Body of pancreas (tissue), 4 donors: ENCODE measurements around the gene AWAT1. TPM values are rescaled to one million over a fixed set of nuclear protein-coding genes. Genes with fewer than 3 reads are reported as not detected.
"Not testable (repeated sequence)": the region's sequence is repeated elsewhere in the genome, so short reads cannot be mapped to it uniquely, and the experiment has no call there.

Experiments
- ATAC-seq: fragments of 150-250 bp; one replicate; pipeline ENCODE4 v1.9.1; 2016
- DNase-seq, 4 donors: peaks; one replicate each; pipeline ENCODE4 v3.0.0-alpha.2; 2019
- H3K27ac ChIP-seq, 4 donors: fragments of 200-600 bp; sonication (generic); 1 replicate in 3 of 4; 2 replicates in 1 of 4; pipeline versions ENCODE4 v1.5.1 to v1.6.1; 2016 to 2019; ENCODE audit warnings: mild to moderate bottlenecking in 1 of 4, mixed read lengths in 1 of 4, moderate library complexity in 1 of 4
- H3K27me3 ChIP-seq, 2 donors: fragments of 200-600 bp; sonication (generic); one replicate each; pipeline ENCODE4 v1.6.0; 2016; ENCODE audit warnings: mild to moderate bottlenecking in 1 of 2
- H3K36me3 ChIP-seq, 2 donors: fragments of 200-600 bp; sonication (generic); replicated peaks in 1 of 2; 2 replicates each; pipeline ENCODE4 v1.5.1; 2016; ENCODE audit warnings: low read depth in 2 of 2; ENCODE audit not compliant: insufficient read depth in 1 of 2
- H3K4me1 ChIP-seq: fragments of 200-600 bp; sonication (generic); one replicate; pipeline ENCODE4 v1.6.0; 2016
- H3K4me3 ChIP-seq, 2 donors: fragments of 200-600 bp; sonication (generic); 1 replicate in 1 of 2; 2 replicates in 1 of 2; pipeline ENCODE4 v1.5.1; 2016 to 2019
- H3K9me3 ChIP-seq, 3 donors: fragments of 200-600 bp; sonication (generic); 1 replicate in 2 of 3; 2 replicates in 1 of 3; pipeline ENCODE4 v1.5.1; 2016
- CTCF ChIP-seq, 7 experiments: fragments of 450-650 bp in 4 of 7; fragments of 200-600 bp in 3 of 7; sonication (generic) in 3 of 7; IDR thresholded peaks; one replicate each; pipeline ENCODE4 v1.5.1; 2016 to 2019; ENCODE audit warnings: antibody characterized with exemption in 7 of 7
- POLR2A ChIP-seq, 3 donors: fragments of 450-650 bp; IDR thresholded peaks; one replicate each; pipeline ENCODE4 v1.6.1; 2016; ENCODE audit warnings: antibody characterized with exemption in 3 of 3, mild to moderate bottlenecking in 2 of 3
- WGBS, 2 donors: methylation state at CpG; one replicate each; pipeline ENCODE4 v1.1.5; 2017; 5-methylcytosine and 5-hydroxymethylcytosine counted together
- intact Hi-C: fragments of 100-400 bp; cut with DNase I; formaldehyde crosslinking; loops from one replicate; pipeline ENCODE4 v1.15.1; 2023
- total RNA-seq, 2 donors: library from RNA; depleted of rRNA; stranded (reverse); fragments of >200 nt; gene quantifications; one replicate each; pipeline ENCODE4 v1.1.0, GENCODE V29; 2016

AWAT1 gene
- total RNA-seq, 2 donors from 2014 or later: not detected

GRCh38 chrX:70241501-70241900 is 7.0 kb downstream of the AWAT1 start:
- no peak for DNase-seq
- no peaks in the 10 kb centered on the region for H3K9me3 ChIP-seq
- intact Hi-C loops: no loop called here
- 81 to 84% methylated on average over 2 of the region's 2 CpGs for WGBS, 2 donors
- no peak for ATAC-seq
- no peak overlapping the region for H3K4me3 ChIP-seq
- no peak for TF ChIP-seq POLR2A (IDR thresholded peaks at IDR 0.05)
- no peak for TF ChIP-seq CTCF (IDR thresholded peaks at IDR 0.05)
- H3K36me3 ChIP-seq: no peaks in the 10 kb centered on the region
- H3K27ac ChIP-seq: no peak overlapping the region
- no peaks in the 10 kb centered on the region for H3K4me1 ChIP-seq
- H3K27me3 ChIP-seq: no peaks in the 10 kb centered on the region

- 71 to 76% methylated on average over 3 to 5 of the region's 5 CpGs for WGBS, 2 donors
- H3K4me3 ChIP-seq, intact Hi-C loops, H3K27ac ChIP-seq, H3K4me1 ChIP-seq, H3K36me3 ChIP-seq, DNase-seq, H3K27me3 ChIP-seq, ATAC-seq, H3K9me3 ChIP-seq: not testable (repeated sequence)
These were observed 9.1 kb downstream of the AWAT1 start for GRCh38 chrX:70243601-70244000.

GRCh38 chrX:70244881-70245280 is 10.4 kb downstream of the AWAT1 start:
- no peak overlapping the region for H3K27ac ChIP-seq
- intact Hi-C loops: no loop called here
- no peaks in the 10 kb centered on the region for H3K36me3 ChIP-seq

GRCh38 chrX:70247252-70247651 is 12.8 kb downstream of the AWAT1 start:
- no peak for ATAC-seq

More at GRCh38 chrX:70244881-70245280, 10.4 kb downstream of the AWAT1 start:
- TF ChIP-seq CTCF (IDR thresholded peaks at IDR 0.05) (no peak), POLR2A (IDR thresholded peaks at IDR 0.05) (no peak)
- WGBS, 2 donors: 79 to 80% methylated on average over 5 to 6 of the region's 6 CpGs
- DNase-seq (no peak), ATAC-seq (no peak)
- H3K4me1 ChIP-seq: no peaks in the 10 kb centered on the region
- H3K9me3 ChIP-seq: no peaks in the 10 kb centered on the region
- no peak overlapping the region for H3K4me3 ChIP-seq
- no peaks in the 10 kb centered on the region for H3K27me3 ChIP-seq

GRCh38 chrX:70252491-70252890 is 18.0 kb downstream of the AWAT1 start:
- no peaks in the 10 kb centered on the region for H3K27me3 ChIP-seq
- no peaks in the 10 kb centered on the region for H3K36me3 ChIP-seq
- intact Hi-C loops: no loop called here
- H3K4me1 ChIP-seq: no peaks in the 10 kb centered on the region
- no peak overlapping the region for H3K4me3 ChIP-seq
- 60 to 64% methylated on average over 2 of the region's 2 CpGs for WGBS, 2 donors
- no peak for ATAC-seq
- H3K9me3 ChIP-seq: no peaks in the 10 kb centered on the region
- TF ChIP-seq POLR2A (IDR thresholded peaks at IDR 0.05) (no peak), CTCF (IDR thresholded peaks at IDR 0.05) (no peak)
- DNase-seq: no peak
- no peak overlapping the region for H3K27ac ChIP-seq

More at GRCh38 chrX:70247252-70247651, 12.8 kb downstream of the AWAT1 start:
- Histone ChIP-seq H3K4me3 (no peak overlapping the region), H3K27me3 (no peaks in the 10 kb centered on the region), H3K27ac (no peak overlapping the region), H3K4me1 (no peaks in the 10 kb centered on the region), H3K36me3 (no peaks in the 10 kb centered on the region), H3K9me3 (no peaks in the 10 kb centered on the region)
- no peak for TF ChIP-seq POLR2A (IDR thresholded peaks at IDR 0.05)
- TF ChIP-seq CTCF (IDR thresholded peaks at IDR 0.05): no peak
- DNase-seq: no peak
- intact Hi-C loops: no loop called here
- WGBS, 2 donors: 90 to 91% methylated on average over 2 of the region's 2 CpGs
